Measurements from ENCODE around the gene ELP1.

GRCh38 chr9:108953983-108954574 lies 20.2 kb upstream of the ELP1 start:
- TF ChIP-seq POLR2A (IDR thresholded peaks at IDR 0.05; ENCODE audit: low read length) (no peak), GATA1 (IDR thresholded peaks at IDR 0.05; ENCODE audit: low read depth, low read length) (no peak)
